Measurements from ENCODE around the gene MDFIC2.
"Not testable (repeated sequence)": the region's sequence is repeated elsewhere in the genome, so short reads cannot be mapped to it uniquely, and the experiment has no call there.

The MDFIC2 gene

GRCh38 chr3:70312336-70312735 is at the start of gene MDFIC2:
TSS of gene MDFIC2 (minus strand) at chr3:70312638. CDS start at chr3:70311973, 665 bp downstream.
- no peak for DNase-seq (ENCODE audit: low read depth)

DNA sequence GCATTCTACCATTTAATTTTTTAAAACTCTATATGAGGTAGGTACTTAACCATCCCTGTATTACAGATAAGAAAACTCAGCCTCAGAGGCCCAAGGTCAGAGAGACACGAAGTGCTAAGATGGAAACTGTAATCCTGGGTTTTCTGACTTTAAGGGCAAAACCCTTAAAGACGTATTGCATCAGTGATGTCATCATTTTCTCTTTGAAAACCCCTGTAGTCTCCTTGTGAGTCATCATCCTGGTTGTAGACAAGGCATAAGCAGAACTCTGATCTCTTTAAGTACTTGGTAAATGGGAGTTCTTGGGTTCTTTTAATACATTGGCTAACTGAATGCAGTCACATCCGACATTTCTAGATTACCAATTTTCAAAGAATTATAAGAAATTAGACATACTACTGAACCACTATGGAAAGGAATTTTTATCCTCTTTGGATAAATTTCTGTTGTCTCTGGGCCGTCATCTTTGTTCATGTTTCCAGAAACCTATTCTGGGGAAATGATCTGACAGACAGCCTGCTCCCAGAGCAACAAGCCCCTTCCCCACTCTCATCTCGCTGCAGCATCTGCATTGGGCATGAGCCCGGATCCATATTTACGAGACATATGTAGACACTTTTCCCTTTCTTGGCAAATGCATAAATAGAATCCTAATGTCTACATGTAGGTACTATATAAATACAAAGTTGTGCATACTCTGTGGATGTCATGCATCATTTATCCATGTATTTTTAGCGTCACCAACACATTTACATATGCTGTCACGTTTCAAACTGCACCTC is 48.7 kb upstream of the MDFIC2 start:
- DNase-seq (ENCODE audit: low read depth) = no peak

- no peak for DNase-seq (ENCODE audit: low read depth)
These were observed 47.3 kb upstream of the MDFIC2 start for GRCh38 chr3:70359711-70360110.

DNA sequence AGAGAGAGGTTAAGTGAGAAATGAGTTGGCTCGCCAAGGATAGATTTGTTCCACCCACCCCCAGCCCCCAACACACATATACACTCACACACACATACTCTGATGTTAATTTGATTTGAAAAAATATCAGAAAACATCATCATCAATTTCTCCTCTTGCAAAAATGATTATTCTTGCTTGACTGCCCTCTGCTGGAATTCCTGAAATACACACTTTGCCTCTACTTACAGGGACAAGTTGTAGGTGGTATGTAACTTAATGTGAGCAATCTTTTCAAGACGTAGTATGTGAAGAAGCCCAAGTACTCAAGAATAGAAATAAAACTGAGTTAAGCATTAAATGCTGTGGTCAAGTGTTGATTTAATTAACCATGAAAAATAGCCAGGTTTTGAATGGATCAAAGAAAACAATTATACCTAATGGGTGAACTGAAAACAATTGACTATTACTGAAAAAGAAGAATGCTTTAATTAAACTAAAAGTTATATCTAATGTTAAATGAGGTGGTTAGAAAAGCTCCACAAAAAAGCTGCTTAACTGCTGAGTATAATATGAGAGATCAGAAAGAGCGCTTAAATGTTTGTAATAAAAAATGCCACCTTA is 46.6 kb upstream of the MDFIC2 start:
- no peak for DNase-seq (ENCODE audit: low read depth)

GRCh38 chr3:70352215-70352614 is 39.8 kb upstream of the MDFIC2 start:
- no peak for DNase-seq (ENCODE audit: low read depth)

GRCh38 chr3:70342149-70342548 is 29.7 kb upstream of the MDFIC2 start:
- no peak for DNase-seq (ENCODE audit: low read depth)

- not testable (repeated sequence) for DNase-seq (ENCODE audit: low read depth)
These were observed 24.4 kb upstream of the MDFIC2 start for GRCh38 chr3:70336885-70337284.

GRCh38 chr3:70333080-70333479 is 20.6 kb upstream of the MDFIC2 start:
- no peak for DNase-seq (ENCODE audit: low read depth)

DNA sequence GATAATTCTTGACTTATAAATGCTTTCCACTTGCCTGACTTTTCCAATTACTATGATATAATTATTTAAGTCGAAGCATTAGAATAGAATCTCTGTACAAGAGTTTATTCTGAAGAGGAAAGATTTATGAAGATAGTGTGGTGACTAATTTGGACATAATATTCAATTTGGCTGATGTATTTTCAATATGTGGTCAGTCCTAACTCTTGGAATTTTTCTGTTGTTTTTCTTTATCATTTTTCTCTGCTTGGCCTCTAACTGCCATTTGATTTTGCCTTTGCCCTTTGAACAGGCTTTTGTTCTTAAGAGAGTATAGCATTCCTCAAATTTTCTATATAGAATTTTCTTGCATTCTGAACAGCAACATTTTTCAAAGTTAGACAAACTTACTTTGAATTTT is 2.6 kb upstream of the MDFIC2 start:
- DNase-seq (ENCODE audit: low read depth) = no peak

DNA sequence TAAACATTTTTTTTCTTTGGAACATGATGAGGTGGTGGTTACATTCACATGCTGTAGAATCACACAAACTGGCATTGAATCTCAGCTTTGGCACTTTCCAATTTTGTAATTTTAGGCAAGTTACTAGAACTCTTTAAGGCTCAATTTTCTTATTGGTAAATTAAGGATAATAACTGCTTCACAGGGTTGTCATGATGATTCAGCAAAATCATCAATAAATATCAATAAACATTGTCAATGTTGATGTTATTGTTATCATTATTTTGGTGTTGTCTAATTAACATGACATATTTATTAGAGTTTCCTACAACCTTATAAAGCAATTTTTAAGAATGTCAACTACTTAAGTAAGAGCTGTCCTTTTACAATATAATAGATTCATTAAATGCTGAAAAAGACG is 1.6 kb downstream of the MDFIC2 start:
- DNase-seq (ENCODE audit: low read depth) = no peak

- no peak for DNase-seq (ENCODE audit: low read depth)
These were observed 2.8 kb downstream of the MDFIC2 start for GRCh38 chr3:70309591-70309990.

- DNase-seq (ENCODE audit: low read depth) = no peak
These were observed 3.7 kb downstream of the MDFIC2 start for GRCh38 chr3:70308760-70309159.

DNA sequence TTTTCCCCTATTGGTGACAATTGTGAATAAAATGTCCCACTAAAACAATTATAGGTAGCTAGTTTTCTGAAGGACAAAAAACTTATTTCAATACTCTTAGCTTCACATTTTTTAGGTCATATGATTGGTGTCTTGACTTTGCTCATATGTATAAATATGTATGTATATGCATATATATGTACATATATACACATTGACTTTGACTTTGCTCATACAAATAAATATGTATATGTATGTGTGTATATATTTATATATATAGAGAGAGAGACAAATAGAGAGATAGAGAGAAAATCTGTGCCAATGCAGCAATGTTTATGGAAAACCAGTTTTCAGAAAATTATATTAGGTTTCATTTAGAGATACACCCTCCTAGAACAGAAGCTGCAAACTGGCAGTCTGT is 5.7 kb downstream of the MDFIC2 start:
- no peak for DNase-seq (ENCODE audit: low read depth)

DNA sequence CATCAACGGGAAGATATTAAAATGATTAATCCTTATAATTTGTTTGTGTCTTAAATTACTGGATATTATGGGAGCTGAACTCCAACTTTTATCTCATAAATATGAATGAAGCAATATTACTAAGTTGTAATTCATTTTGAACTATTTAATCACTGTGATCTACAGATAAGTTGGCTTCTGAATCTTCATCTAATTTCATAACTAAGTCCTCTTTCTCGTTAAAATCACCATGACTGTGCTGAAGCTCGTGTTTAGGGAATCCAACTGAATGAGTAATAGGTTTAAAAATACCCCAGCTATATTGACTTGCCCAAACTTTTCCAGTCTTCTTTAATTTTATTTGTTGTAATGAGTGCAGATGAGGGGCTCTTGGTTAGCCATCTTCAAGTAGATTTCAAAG is 14.1 kb downstream of the MDFIC2 start:
- DNase-seq (ENCODE audit: low read depth) = no peak

GRCh38 chr3:70291097-70291482 is 21.3 kb downstream of the MDFIC2 start:
- DNase-seq (ENCODE audit: low read depth) = no peak

- DNase-seq (ENCODE audit: low read depth) = not testable (repeated sequence)
These were observed 21.9 kb downstream of the MDFIC2 start for GRCh38 chr3:70290431-70291096.

DNA sequence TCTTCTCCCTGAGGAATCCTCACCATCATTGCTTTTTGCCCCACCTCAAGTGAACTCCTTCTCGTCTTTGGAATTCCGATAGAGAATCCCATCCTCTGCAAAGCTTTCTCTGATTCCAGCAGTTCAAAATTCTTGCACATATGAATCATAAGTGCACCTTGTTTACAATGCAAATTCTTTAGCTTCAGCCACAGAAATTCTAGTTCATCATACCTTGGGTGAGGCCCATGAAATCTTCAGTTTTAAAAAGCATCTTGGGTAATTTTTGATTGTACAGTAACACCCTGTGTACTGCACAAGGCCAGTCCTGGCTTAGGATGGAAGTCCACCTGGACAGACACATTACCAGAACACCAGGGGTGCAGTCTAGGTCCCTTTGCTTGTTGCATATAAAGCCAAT is 30.8 kb downstream of the MDFIC2 start:
- no peak for DNase-seq (ENCODE audit: low read depth)

GRCh38 chr3:70277304-70277703 is 35.1 kb downstream of the MDFIC2 start:
- no peak for DNase-seq (ENCODE audit: low read depth)

DNA sequence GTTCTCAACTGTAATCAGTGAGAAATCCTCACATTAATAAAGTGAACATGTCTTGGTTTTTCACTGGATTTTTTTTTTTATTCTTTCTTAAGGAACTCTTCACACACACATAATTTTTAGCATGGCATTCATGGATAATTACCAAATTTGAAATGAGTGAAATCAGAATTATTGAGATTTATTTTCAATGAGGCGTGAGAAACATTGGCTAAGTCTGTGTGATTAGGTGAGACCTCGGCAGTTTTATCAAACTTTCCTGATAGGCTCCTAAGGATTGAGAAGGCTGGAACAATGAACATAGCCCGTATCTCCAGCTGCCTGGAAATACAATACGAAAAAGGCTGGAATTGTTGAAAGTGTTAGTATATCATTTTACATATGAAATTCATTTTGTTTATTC is 35.5 kb downstream of the MDFIC2 start:
- no peak for DNase-seq (ENCODE audit: low read depth)

DNA sequence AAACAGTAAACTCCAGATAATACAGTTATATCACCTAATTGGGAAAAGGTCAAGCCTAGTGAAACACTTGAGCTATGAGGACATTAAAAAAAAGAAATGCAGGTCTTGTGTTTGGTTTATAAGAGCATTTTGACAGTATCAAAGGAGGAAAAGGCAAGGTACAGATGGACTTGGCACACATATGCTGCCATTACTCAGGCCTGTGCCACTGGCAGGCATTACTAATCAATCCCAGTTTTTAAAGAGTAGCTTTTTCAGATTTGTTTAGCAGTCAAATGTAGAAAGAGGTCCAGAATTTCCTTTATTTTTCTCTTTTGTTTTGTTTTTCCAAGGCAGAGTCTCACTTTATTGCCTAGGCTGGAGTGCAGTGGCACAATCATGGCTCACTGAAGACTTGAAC is 38.9 kb downstream of the MDFIC2 start:
- no peak for DNase-seq (ENCODE audit: low read depth)

DNA sequence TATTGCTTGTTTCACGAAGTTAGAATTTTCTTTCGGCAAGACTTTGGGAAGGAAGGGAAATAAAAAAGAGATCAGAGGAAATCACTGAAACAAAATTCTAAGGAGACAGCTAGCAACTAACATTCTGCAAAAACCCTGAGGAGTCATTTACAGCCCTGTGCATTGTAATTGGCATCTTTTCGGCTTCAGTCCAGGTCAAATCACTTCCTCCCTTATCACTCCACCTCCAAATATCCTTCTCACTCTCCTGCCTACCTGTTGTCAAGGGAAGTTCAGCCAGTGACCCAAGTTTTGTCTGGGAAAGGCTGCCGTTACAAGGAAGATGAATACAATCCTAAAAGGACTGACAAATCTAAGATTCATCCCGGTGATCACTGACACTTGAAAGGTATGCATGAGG is 39.6 kb downstream of the MDFIC2 start:
- no peak for DNase-seq (ENCODE audit: low read depth)

DNA sequence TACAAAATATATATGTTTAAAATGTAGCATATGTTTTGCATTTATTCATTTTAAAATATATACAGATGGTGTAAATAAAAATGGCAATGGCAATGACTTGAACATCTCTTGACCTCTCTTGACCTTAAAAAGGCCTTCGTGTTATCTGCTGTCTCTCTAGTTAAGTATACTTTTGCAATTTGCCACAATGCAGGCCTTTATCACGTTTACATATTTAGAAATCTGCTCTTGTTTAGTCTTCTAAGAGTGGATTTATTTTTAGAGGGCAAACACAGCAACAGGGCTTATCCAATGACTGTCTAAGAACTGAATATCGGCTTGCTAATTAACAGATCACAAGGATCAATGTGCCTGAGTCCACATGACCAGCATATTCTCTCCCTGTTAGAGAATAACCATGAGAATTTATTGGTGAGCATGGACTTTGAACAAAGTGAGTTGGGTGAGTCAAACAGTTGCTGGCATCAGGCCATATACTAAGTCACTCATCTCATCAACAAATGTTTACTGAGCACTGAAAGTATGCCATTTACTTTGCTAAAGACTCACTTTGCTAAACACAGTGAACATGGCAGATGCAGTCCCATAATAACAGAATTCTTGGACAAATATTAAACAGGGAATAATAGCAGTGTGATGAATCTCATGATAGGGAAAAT is 48.2 kb downstream of the MDFIC2 start:
- no peak for DNase-seq (ENCODE audit: low read depth)

DNA sequence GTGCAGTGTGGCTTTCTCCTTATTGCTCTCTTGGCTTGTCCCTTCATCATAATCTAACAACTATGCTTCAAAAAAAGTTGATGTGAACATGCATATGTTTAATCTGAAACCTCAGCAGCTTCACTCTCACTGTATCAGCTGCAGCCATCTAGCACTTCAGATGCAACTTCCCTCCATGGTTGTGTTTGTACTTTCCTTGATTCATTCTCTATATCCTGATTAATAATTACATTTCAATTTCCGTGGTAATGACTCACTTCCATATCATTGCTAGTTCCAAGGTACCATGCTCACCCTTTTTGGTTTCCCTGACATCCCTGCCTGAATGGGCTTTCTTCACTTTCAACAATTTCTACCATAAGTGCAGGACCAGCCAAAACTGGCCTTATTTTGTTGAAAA is 51.2 kb downstream of the MDFIC2 start:
- DNase-seq (ENCODE audit: low read depth) = no peak
